Cardiac muscle cell (in vitro differentiated cells and primary cell): ENCODE data around the gene TMTC3. TPM values are rescaled to one million over a fixed set of nuclear protein-coding genes. Genes with fewer than 3 reads are reported as not detected.

Experiments
- DNase-seq, 2 donors: peaks; one replicate each; pipeline versions ENCODE4 v3.0.0 to v3.0.0-alpha.2; 2010 to 2017; ENCODE audit warnings: low read depth in 1 of 2, low spot score in 1 of 2
- H3K27ac ChIP-seq: fragments of 200-600 bp; sonication (generic); 2 replicates; pipeline ENCODE4 v1.5.1; 2016
- H3K27me3 ChIP-seq: fragments of 200-600 bp; sonication (generic); 2 replicates; pipeline ENCODE4 v1.6.0; 2016; ENCODE audit warnings: control low read depth
- H3K36me3 ChIP-seq: fragments of 200-600 bp; sonication (generic); 2 replicates; pipeline ENCODE4 v1.5.1; 2016; ENCODE audit warnings: control low read depth
- H3K4me1 ChIP-seq: fragments of 200-600 bp; sonication (generic); 2 replicates; pipeline ENCODE4 v1.8.1; 2017; ENCODE audit warnings: low read depth, mild to moderate bottlenecking, mixed run types
- H3K4me3 ChIP-seq: fragments of 200-600 bp; sonication (generic); 2 replicates; pipeline ENCODE4 v1.5.1; 2016; ENCODE audit warnings: mild to moderate bottlenecking
- H3K9me3 ChIP-seq: fragments of 200-600 bp; sonication (generic); 2 replicates; pipeline ENCODE4 v1.5.1; 2017; ENCODE audit warnings: low read depth, mild to moderate bottlenecking, control low read depth
- CTCF ChIP-seq: IDR thresholded peaks from 2 replicates; pipeline ENCODE4 v1.5.1; 2012; ENCODE audit warnings: low read depth, mild to moderate bottlenecking, low read length
- polyA plus RNA-seq: library from polyadenylated mRNA; unstranded; fragments of >200 nt; fragmentation: Nextera tagmentation; extraction: Ambion mirVana; gene quantifications from 2 replicates; pipeline ENCODE4 v1.2.1, GENCODE V29; 2016
- total RNA-seq: library from RNA; depleted of rRNA; stranded (reverse); fragments of >200 nt; gene quantifications from 2 replicates; pipeline ENCODE4 v1.2.3, GENCODE V29; 2016

The TMTC3 gene
- total and polyA plus RNA-seq, 2 experiments from 2014 or later = 5.6 to 13.8 TPM

- Histone ChIP-seq H3K36me3 (no peaks in the 10 kb centered on the region), H3K27me3 (no peaks in the 10 kb centered on the region), H3K9me3 (no peaks in the 10 kb centered on the region), H3K4me1 (no peaks in the 10 kb centered on the region), H3K27ac (no peak overlapping the region), H3K4me3 (no peak overlapping the region)
- no peak for DNase-seq
- no peak for TF ChIP-seq CTCF
Observed at GRCh38 chr12:88150063-88150462, 8.0 kb downstream of the TMTC3 start.

GRCh38 chr12:88153959-88154358, 11.9 kb downstream of the TMTC3 start:
- Histone ChIP-seq H3K27me3 (no peaks in the 10 kb centered on the region), H3K9me3 (no peaks in the 10 kb centered on the region), H3K36me3 (no peaks in the 10 kb centered on the region), H3K4me1 (no peaks in the 10 kb centered on the region), H3K27ac (no peak overlapping the region), H3K4me3 (no peak overlapping the region)
- DNase-seq = peak; percentile 23 to 73
- peak; percentile 38 for TF ChIP-seq CTCF

GRCh38 chr12:88156075-88156654, 14.1 kb downstream of the TMTC3 start:
- DNase-seq = no peak
- TF ChIP-seq CTCF = no peak
- no peak overlapping the region for H3K4me3 ChIP-seq
- H3K27me3 ChIP-seq = no peaks in the 10 kb centered on the region
- no peaks in the 10 kb centered on the region for H3K36me3 ChIP-seq
- no peak overlapping the region for H3K27ac ChIP-seq
- no peaks in the 10 kb centered on the region for H3K4me1 ChIP-seq
- no peaks in the 10 kb centered on the region for H3K9me3 ChIP-seq

GRCh38 chr12:88163371-88163770, 21.3 kb downstream of the TMTC3 start:
- Histone ChIP-seq H3K36me3 (peaks cover 9% of the 10 kb centered on the region), H3K27me3 (no peaks in the 10 kb centered on the region), H3K27ac (no peak overlapping the region), H3K4me1 (no peaks in the 10 kb centered on the region), H3K4me3 (no peak overlapping the region), H3K9me3 (no peaks in the 10 kb centered on the region)
- no peak for DNase-seq
- no peak for TF ChIP-seq CTCF

- Histone ChIP-seq H3K27ac (no peak overlapping the region), H3K36me3 (peaks cover 9% of the 10 kb centered on the region), H3K9me3 (no peaks in the 10 kb centered on the region), H3K4me1 (no peaks in the 10 kb centered on the region), H3K27me3 (no peaks in the 10 kb centered on the region), H3K4me3 (no peak overlapping the region)
- TF ChIP-seq CTCF = no peak
- no peak for DNase-seq
Observed at GRCh38 chr12:88166179-88166578, 24.1 kb downstream of the TMTC3 start.
